Activated gamma-delta T cell treated with Interleukin-2 at 50 U/mL for 16 hours (primary cell): ENCODE results near the gene EIF4ENIF1.
"Not testable (repeated sequence)": the region's sequence is repeated elsewhere in the genome, so short reads cannot be mapped to it uniquely, and the experiment has no call there.

Source experiments
- DNase-seq: peaks from one replicate; pipeline ENCODE4 v3.0.0-alpha.2; 2020

Gene EIF4ENIF1

GRCh38 chr22:31489632-31490495 is at the start of gene EIF4ENIF1:
TSS of gene EIF4ENIF1 (minus strand) at chr22:31489842. CDS start at chr22:31488718, 1,124 bp downstream.
- DNase-seq: peak; percentile 80

GRCh38 chr22:31538815-31539214 is 49.2 kb upstream of the EIF4ENIF1 start:
- DNase-seq: no peak

- DNase-seq: no peak
Measured at GRCh38 chr22:31537019-31537535, 47.4 kb upstream of the EIF4ENIF1 start.

GRCh38 chr22:31533374-31533773 is 43.7 kb upstream of the EIF4ENIF1 start:
- no peak for DNase-seq

- DNase-seq: no peak
Measured at GRCh38 chr22:31532060-31532459, 42.4 kb upstream of the EIF4ENIF1 start.

GRCh38 chr22:31530823-31531195 is 41.2 kb upstream of the EIF4ENIF1 start:
- no peak for DNase-seq

- DNase-seq: no peak
Measured at GRCh38 chr22:31526270-31526669, 36.6 kb upstream of the EIF4ENIF1 start.

- not testable (repeated sequence) for DNase-seq
Measured at GRCh38 chr22:31524132-31524531, 34.5 kb upstream of the EIF4ENIF1 start.

- DNase-seq: no peak
Measured at GRCh38 chr22:31520051-31520450, 30.4 kb upstream of the EIF4ENIF1 start.

GRCh38 chr22:31509061-31509762 is 19.6 kb upstream of the EIF4ENIF1 start:
- DNase-seq: no peak

- no peak for DNase-seq
Measured at GRCh38 chr22:31508536-31508935, 18.9 kb upstream of the EIF4ENIF1 start.

GRCh38 chr22:31507517-31507916 is 17.9 kb upstream of the EIF4ENIF1 start:
- not testable (repeated sequence) for DNase-seq

- DNase-seq: no peak
Measured at GRCh38 chr22:31504282-31504681, 14.6 kb upstream of the EIF4ENIF1 start.

GRCh38 chr22:31503211-31503964 is 13.7 kb upstream of the EIF4ENIF1 start:
- DNase-seq: no peak

GRCh38 chr22:31501738-31502137 is 12.1 kb upstream of the EIF4ENIF1 start:
- no peak for DNase-seq

- DNase-seq: peak; percentile 18
Measured at GRCh38 chr22:31497148-31497938, 7.7 kb upstream of the EIF4ENIF1 start.

GRCh38 chr22:31496735-31497146 is 7.1 kb upstream of the EIF4ENIF1 start:
- DNase-seq: peak; percentile 32

- peak; percentile 96 for DNase-seq
Measured at GRCh38 chr22:31496007-31496734, 6.5 kb upstream of the EIF4ENIF1 start, which contains the start of gene SFI1. TSS of gene SFI1 (plus strand) at chr22:31496536. CDS start at chr22:31508285, 11,749 bp downstream.

GRCh38 chr22:31495343-31495742 is 5.7 kb upstream of the EIF4ENIF1 start:
- no peak for DNase-seq

- DNase-seq: not testable (repeated sequence)
Measured at GRCh38 chr22:31493355-31493754, 3.7 kb upstream of the EIF4ENIF1 start.

GRCh38 chr22:31492151-31492550 is 2.5 kb upstream of the EIF4ENIF1 start:
- DNase-seq: no peak
